HEK293T (cell line): Measurements from ENCODE around the gene DLK2.

Experiments
- ARNT ChIP-seq: fragments of 450-650 bp; IDR thresholded peaks from 2 replicates; pipeline ENCODE4 v1.6.1; 2017; ENCODE audit warnings: mild to moderate bottlenecking
- BHLHE40 ChIP-seq: fragments of 450-650 bp; IDR thresholded peaks from 2 replicates; pipeline ENCODE4 v1.6.1; 2016; ENCODE audit warnings: mild to moderate bottlenecking, moderate library complexity, borderline replicate concordance
- CTBP1 ChIP-seq: fragments of 450-650 bp; IDR thresholded peaks from 2 replicates; pipeline ENCODE4 v1.6.1; 2016; ENCODE audit warnings: borderline replicate concordance
- ELF4 ChIP-seq: fragments of 450-650 bp; IDR thresholded peaks from 2 replicates; pipeline ENCODE4 v1.6.1; 2017; ENCODE audit warnings: antibody characterized with exemption
- FOXA1 ChIP-seq: fragments of 450-650 bp; IDR thresholded peaks from 2 replicates; pipeline ENCODE4 v1.6.1; 2016; ENCODE audit warnings: mild to moderate bottlenecking
- FOXK2 ChIP-seq: fragments of 450-650 bp; IDR thresholded peaks from 2 replicates; pipeline ENCODE4 v1.6.1; 2016; ENCODE audit warnings: mild to moderate bottlenecking
- FOXM1 ChIP-seq: fragments of 450-650 bp; IDR thresholded peaks from 2 replicates; pipeline ENCODE4 v1.6.1; 2017; ENCODE audit warnings: mild to moderate bottlenecking, borderline replicate concordance
- L3MBTL2 ChIP-seq: fragments of 450-650 bp; conservative IDR thresholded peaks from 2 replicates; pipeline ENCODE4 v1.6.1; 2016; ENCODE audit warnings: mild to moderate bottlenecking
- NFRKB ChIP-seq: fragments of 450-650 bp; IDR thresholded peaks from 2 replicates; pipeline ENCODE4 v1.6.1; 2016; ENCODE audit warnings: mild to moderate bottlenecking, moderate library complexity
- PKNOX1 ChIP-seq: fragments of 450-650 bp; IDR thresholded peaks from 2 replicates; pipeline ENCODE4 v1.6.1; 2016
- SP1 ChIP-seq: fragments of 450-650 bp; IDR thresholded peaks from 2 replicates; pipeline ENCODE4 v1.6.1; 2017
- SUZ12 ChIP-seq: fragments of 450-650 bp; IDR thresholded peaks from 2 replicates; pipeline ENCODE4 v1.6.1; 2016; ENCODE audit warnings: mild to moderate bottlenecking

- TF ChIP-seq BHLHE40 (no peak), ARNT (no peak), SUZ12 (no peak), ELF4 (no peak), SP1 (no peak), PKNOX1 (no peak), FOXA1 (no peak), FOXK2 (no peak), NFRKB (no peak), CTBP1 (no peak), FOXM1 (no peak), L3MBTL2 (no peak)
Observed at GRCh38 chr6:43497129-43497396, 41.7 kb upstream of the DLK2 start.
